Measurements from ENCODE around the gene TMEM163.

TMEM163 gene

DNA sequence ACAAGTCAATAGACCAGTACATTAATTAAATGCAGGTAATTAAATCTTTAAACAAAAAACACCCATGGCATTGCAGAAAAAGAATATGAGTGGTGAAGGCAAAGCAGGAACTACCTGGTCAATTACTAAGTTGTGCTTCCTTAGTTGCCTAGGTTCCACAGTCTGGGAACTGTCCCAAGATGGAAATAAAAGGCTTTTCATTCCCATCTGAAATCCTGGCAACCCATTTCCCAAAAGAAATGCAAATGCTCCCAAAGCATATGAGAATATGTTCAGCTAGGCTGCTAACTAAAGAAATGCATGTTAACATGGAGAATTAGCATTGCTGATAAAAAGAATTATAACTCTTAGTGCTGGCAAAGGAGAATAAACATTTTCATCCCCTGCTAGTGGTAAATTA lies 177.8 kb downstream of the TMEM163 start:
- TF ChIP-seq POLR2A (IDR thresholded peaks at IDR 0.05; ENCODE audit: extremely low read depth, insufficient read length) (no peak), MYC (IDR thresholded peaks at IDR 0.05; ENCODE audit: low read depth, low read length) (no peak)
- TF ChIP-seq, protein P1, sequence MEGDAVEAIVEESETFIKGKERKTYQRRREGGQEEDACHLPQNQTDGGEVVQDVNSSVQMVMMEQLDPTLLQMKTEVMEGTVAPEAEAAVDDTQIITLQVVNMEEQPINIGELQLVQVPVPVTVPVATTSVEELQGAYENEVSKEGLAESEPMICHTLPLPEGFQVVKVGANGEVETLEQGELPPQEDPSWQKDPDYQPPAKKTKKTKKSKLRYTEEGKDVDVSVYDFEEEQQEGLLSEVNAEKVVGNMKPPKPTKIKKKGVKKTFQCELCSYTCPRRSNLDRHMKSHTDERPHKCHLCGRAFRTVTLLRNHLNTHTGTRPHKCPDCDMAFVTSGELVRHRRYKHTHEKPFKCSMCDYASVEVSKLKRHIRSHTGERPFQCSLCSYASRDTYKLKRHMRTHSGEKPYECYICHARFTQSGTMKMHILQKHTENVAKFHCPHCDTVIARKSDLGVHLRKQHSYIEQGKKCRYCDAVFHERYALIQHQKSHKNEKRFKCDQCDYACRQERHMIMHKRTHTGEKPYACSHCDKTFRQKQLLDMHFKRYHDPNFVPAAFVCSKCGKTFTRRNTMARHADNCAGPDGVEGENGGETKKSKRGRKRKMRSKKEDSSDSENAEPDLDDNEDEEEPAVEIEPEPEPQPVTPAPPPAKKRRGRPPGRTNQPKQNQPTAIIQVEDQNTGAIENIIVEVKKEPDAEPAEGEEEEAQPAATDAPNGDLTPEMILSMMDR (IDR thresholded peaks at IDR 0.05; ENCODE audit: low read depth, low read length): no peak
- TF ChIP-seq, protein P2, sequence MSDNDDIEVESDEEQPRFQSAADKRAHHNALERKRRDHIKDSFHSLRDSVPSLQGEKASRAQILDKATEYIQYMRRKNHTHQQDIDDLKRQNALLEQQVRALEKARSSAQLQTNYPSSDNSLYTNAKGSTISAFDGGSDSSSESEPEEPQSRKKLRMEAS (IDR thresholded peaks at IDR 0.05; ENCODE audit: low read depth, low read length): no peak
- no peak overlapping the region for H3K4me3 ChIP-seq (ENCODE audit: low read depth, low read length)
- DNase-seq (ENCODE audit: low read depth): no peak

DNA sequence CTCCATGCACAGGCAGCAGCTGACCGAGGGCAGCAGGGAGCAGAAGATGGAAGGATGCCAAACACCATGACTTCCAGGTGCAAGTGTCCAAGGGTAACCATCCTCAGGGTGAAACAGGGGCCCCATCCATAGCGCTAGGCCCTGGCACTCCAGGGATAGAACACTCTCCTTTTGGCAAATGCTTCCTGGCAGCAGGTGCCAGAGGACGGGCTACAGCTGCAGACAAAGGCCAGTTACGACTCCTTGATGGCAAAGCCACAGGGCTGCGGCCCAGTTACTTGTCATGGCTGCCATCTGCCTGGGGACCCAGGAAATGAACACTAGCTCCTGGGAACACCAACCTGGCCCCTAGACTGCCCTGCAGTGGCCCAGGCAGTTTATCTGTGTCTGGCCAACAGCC lies 178.8 kb downstream of the TMEM163 start:
- H3K4me3 ChIP-seq (ENCODE audit: low read depth, low read length): no peak overlapping the region
- TF ChIP-seq, protein P2 (IDR thresholded peaks at IDR 0.05; ENCODE audit: low read depth, low read length): no peak
- TF ChIP-seq POLR2A (IDR thresholded peaks at IDR 0.05; ENCODE audit: extremely low read depth, insufficient read length): no peak
- TF ChIP-seq, protein P1 (IDR thresholded peaks at IDR 0.05; ENCODE audit: low read depth, low read length): no peak
- TF ChIP-seq MYC (IDR thresholded peaks at IDR 0.05; ENCODE audit: low read depth, low read length): no peak
- no peak for DNase-seq (ENCODE audit: low read depth)

DNA sequence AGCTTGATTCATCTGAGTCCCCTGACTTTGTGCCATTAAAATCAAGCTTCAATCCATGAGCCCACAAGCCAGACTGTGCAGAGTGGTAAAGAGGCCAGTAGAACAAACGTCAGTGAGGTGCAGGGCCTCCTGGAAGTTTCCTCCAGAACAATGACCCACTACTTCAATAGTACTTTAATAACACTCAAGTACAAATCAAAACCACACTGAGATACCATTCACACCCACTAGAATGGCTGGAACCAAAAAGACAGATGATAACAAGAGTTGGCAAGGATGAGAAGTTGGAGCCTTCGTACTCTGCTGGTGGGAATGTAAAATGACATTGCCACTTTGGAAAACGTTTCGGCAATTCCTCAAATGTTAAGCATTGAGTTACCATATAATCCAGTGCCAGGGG lies 181.1 kb downstream of the TMEM163 start:
- H3K4me3 ChIP-seq (ENCODE audit: low read depth, low read length): no peak overlapping the region
- TF ChIP-seq POLR2A (IDR thresholded peaks at IDR 0.05; ENCODE audit: extremely low read depth, insufficient read length): no peak
- TF ChIP-seq, protein P1 (IDR thresholded peaks at IDR 0.05; ENCODE audit: low read depth, low read length): no peak
- TF ChIP-seq, protein P2 (IDR thresholded peaks at IDR 0.05; ENCODE audit: low read depth, low read length): no peak
- no peak for TF ChIP-seq MYC (IDR thresholded peaks at IDR 0.05; ENCODE audit: low read depth, low read length)
- DNase-seq (ENCODE audit: low read depth): no peak

DNA sequence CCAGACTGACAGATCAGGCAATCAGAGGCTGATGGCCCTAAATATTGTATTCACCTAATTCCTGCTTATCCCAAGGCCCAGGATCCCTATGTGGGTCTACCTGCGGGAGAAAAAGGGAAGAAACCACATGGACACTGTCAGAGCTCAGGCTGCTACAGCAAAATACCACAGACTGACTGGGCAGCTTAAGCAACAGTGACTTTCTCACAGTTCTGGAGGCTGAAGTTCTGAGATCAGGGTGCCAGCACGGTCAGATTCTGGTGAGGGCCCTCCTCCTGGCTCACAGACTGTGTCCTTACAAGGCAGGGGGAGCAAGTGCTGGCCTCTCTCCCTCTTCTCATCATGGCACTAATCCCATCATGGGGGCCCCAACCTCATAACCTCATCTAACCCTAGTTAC lies 181.7 kb downstream of the TMEM163 start:
- TF ChIP-seq, protein P1 (IDR thresholded peaks at IDR 0.05; ENCODE audit: low read depth, low read length): no peak
- TF ChIP-seq, protein P2 (IDR thresholded peaks at IDR 0.05; ENCODE audit: low read depth, low read length): no peak
- TF ChIP-seq MYC (IDR thresholded peaks at IDR 0.05; ENCODE audit: low read depth, low read length): no peak
- no peak for TF ChIP-seq POLR2A (IDR thresholded peaks at IDR 0.05; ENCODE audit: extremely low read depth, insufficient read length)
- no peak for DNase-seq (ENCODE audit: low read depth)
- H3K4me3 ChIP-seq (ENCODE audit: low read depth, low read length): no peak overlapping the region

DNA sequence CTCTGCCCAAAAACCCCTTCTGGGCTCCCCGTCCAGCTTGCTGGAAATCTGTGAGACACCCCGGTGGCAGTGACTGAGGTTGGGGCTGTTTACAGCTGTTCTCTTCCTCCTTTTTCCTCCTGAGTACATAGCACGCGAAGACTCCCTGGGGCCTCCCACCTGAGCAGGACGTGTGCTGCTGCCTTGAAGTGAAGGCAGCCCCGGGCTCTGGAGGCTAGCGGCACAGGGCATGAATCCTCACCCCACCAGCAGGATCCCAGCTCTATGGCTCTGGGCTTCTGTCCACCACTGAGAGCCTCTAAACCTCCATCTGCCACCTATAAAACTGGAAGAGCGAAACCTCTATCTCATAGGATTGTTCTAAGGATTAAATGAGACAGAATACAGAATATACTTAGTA lies 182.5 kb downstream of the TMEM163 start:
- TF ChIP-seq, protein P1 (IDR thresholded peaks at IDR 0.05; ENCODE audit: low read depth, low read length): no peak
- TF ChIP-seq POLR2A (IDR thresholded peaks at IDR 0.05; ENCODE audit: extremely low read depth, insufficient read length) (no peak), MYC (IDR thresholded peaks at IDR 0.05; ENCODE audit: low read depth, low read length) (no peak)
- TF ChIP-seq, protein P2 (IDR thresholded peaks at IDR 0.05; ENCODE audit: low read depth, low read length): no peak
- H3K4me3 ChIP-seq (ENCODE audit: low read depth, low read length): no peak overlapping the region
- DNase-seq (ENCODE audit: low read depth): no peak

DNA sequence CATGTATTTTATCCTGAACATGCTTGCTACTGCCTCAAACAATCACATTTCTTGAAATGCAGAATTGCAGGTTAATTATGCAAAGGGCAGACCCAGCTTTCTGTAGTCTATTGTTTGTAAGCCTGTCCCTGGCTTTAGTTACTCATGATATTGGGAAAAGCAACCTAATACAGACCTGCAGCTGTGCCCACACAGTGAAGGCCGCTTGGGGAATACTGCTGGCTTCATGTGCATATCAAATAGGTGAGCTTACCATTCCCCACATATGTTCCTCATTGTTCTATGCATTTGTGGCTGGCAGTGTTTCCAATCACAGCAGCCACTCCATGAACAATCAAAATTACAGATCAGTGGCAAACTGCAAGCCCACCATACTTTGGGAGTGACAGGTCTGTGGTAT lies 186.3 kb downstream of the TMEM163 start:
- TF ChIP-seq, protein P2 (IDR thresholded peaks at IDR 0.05; ENCODE audit: low read depth, low read length): no peak
- TF ChIP-seq MYC (IDR thresholded peaks at IDR 0.05; ENCODE audit: low read depth, low read length) (no peak), POLR2A (IDR thresholded peaks at IDR 0.05; ENCODE audit: extremely low read depth, insufficient read length) (no peak)
- TF ChIP-seq, protein P1 (IDR thresholded peaks at IDR 0.05; ENCODE audit: low read depth, low read length): no peak
- no peak for DNase-seq (ENCODE audit: low read depth)
- no peak overlapping the region for H3K4me3 ChIP-seq (ENCODE audit: low read depth, low read length)

Measured in NB4 (cell line).